Panc1 (cell line): ENCODE measurements around the gene NCKAP5. TPM values are rescaled to one million over a fixed set of nuclear protein-coding genes. Genes with fewer than 3 reads are reported as not detected.

ENCODE experiments used
- ATAC-seq: fragments of 200-7000 bp; cut with Tn5 transposase; 2 replicates; pipeline ENCODE4 v1.9.1; 2020; ENCODE audit warnings: mild to moderate bottlenecking, moderate library complexity
- BruUV-seq: library from RNA; stranded (reverse); fragments of 400-500 nt; replicated peaks from 2 replicates; lab custom pipeline; 2021; lab: Mats Ljungman, UMichigan
- CTCF ChIA-PET: fragments of 300-600 bp; sonication (Branson Sonifier 250); formaldehyde crosslinking; loops from one replicate; lab custom pipeline; 2022; ENCODE audit warnings: antibody characterized with exemption; lab: Charles Lee
- POLR2A ChIA-PET: fragments of 300-600 bp; sonication (Branson Sonifier 250); formaldehyde crosslinking; loops from one replicate; lab custom pipeline; 2022; ENCODE audit warnings: antibody characterized with exemption; lab: Charles Lee
- DNase-seq: peaks from one replicate; pipeline ENCODE4 v3.0.0-alpha.2; 2010; ENCODE audit warnings: low read depth, low spot score
- H3K27ac ChIP-seq: 2 replicates; pipeline ENCODE4 v1.5.1; 2011; ENCODE audit warnings: mild to moderate bottlenecking, low read length, inconsistent platforms
- H3K27me3 ChIP-seq: fragments of 200-500 bp; sonication (Bioruptor generic); 2 replicates; pipeline ENCODE4 v1.6.0; 2014; ENCODE audit warnings: low read length, inconsistent platforms; ENCODE audit not compliant: control insufficient read depth, insufficient read depth
- H3K36me3 ChIP-seq: fragments of 200-500 bp; sonication (Bioruptor generic); 2 replicates; pipeline ENCODE4 v1.5.1; 2014; ENCODE audit warnings: inconsistent platforms, mild to moderate bottlenecking, low read length, moderate library complexity; ENCODE audit not compliant: control insufficient read depth, insufficient read depth
- H3K4me1 ChIP-seq: 2 replicates; pipeline ENCODE4 v1.5.1; 2011; ENCODE audit warnings: inconsistent platforms, mild to moderate bottlenecking, low read length, moderate library complexity; ENCODE audit not compliant: control insufficient read depth, insufficient read depth
- H3K4me3 ChIP-seq, 2 experiments: 2 replicates each; pipeline ENCODE4 v1.5.1; 2011 to 2012; ENCODE audit warnings: low read depth in 2 of 2, low read length in 2 of 2, mild to moderate bottlenecking in 2 of 2, inconsistent platforms in 1 of 2, moderate library complexity in 1 of 2
- H3K9me3 ChIP-seq: fragments of 200-500 bp; sonication (Bioruptor generic); 2 replicates; pipeline ENCODE4 v1.5.1; 2014; ENCODE audit warnings: low read depth, mild to moderate bottlenecking, inconsistent platforms, low read length, moderate library complexity; ENCODE audit not compliant: control insufficient read depth, insufficient read depth
- CTCF ChIP-seq: fragments of 450-650 bp; IDR thresholded peaks from 2 replicates; pipeline ENCODE4 v1.5.1; 2017; ENCODE audit warnings: mild to moderate bottlenecking
- POLR2AphosphoS5 ChIP-seq: IDR thresholded peaks from 2 replicates; pipeline ENCODE4 v1.6.1; 2012; ENCODE audit warnings: mild to moderate bottlenecking, low read depth, low read length, moderate library complexity
- REST ChIP-seq, 2 experiments: IDR thresholded peaks; 2 replicates each; pipeline ENCODE4 v1.6.1; 2011 to 2012; ENCODE audit warnings: low read depth in 2 of 2, control low read depth in 1 of 2, low read length in 1 of 2, mild to moderate bottlenecking in 1 of 2, moderate library complexity in 1 of 2; ENCODE audit not compliant: insufficient read depth in 1 of 2
- SIN3A ChIP-seq: IDR thresholded peaks from 2 replicates; pipeline ENCODE4 v1.6.1; 2012; ENCODE audit warnings: low read depth, mild to moderate bottlenecking, low read length, moderate library complexity, borderline replicate concordance; ENCODE audit not compliant: insufficient read depth
- TCF7L2 ChIP-seq: IDR thresholded peaks from 2 replicates; pipeline ENCODE4 v1.6.1; 2011; ENCODE audit warnings: mild to moderate bottlenecking, low read depth, low read length, inconsistent platforms
- in situ Hi-C: cut with HindIII; loops from 2 replicates; pipeline ENCODE4 v1.10.0; 2016; ENCODE audit warnings: low sequenced_read_pairs, low pct_unique_long_range_greater_than_20kb
- intact Hi-C: fragments of 100-400 bp; cut with micrococcal nuclease; formaldehyde crosslinking; loops from one replicate; pipeline ENCODE4 v1.10.0; 2022; ENCODE audit not compliant: unreplicated experiment
- total RNA-seq: library from RNA; stranded (reverse); gene quantifications from one replicate; pipeline ENCODE4 v1.2.1, GENCODE V29; 2021; ENCODE audit not compliant: unreplicated experiment

Gene NCKAP5
- total RNA-seq, 1 experiment from 2014 or later, result 0.10 TPM

- TF ChIP-seq REST (IDR thresholded peaks at IDR 0.05; ENCODE audit: insufficient read depth in 1 of 2, low read depth in 2 of 2, low read length in 1 of 2), result no peak
- no peak for TF ChIP-seq SIN3A
- TF ChIP-seq POLR2AphosphoS5, result no peak
- TF ChIP-seq CTCF, result no peak
- no peak for TF ChIP-seq TCF7L2
- ATAC-seq (no peak), DNase-seq (no peak)
- H3K4me3 ChIP-seq, result no peak overlapping the region
- no peaks in the 10 kb centered on the region for H3K36me3 ChIP-seq
- no peak overlapping the region for H3K27ac ChIP-seq
- intact Hi-C loops, result no loop called here
- in situ Hi-C loops, result no loop called here
- ChIA-PET CTCF (no interaction called here), POLR2A (no interaction called here)
- no peaks in the 10 kb centered on the region for H3K27me3 ChIP-seq
- H3K4me1 ChIP-seq, result no peaks in the 10 kb centered on the region
- no TSS peak for BruUV-seq
- H3K9me3 ChIP-seq, result no peaks in the 10 kb centered on the region
Observed at GRCh38 chr2:133158024-133158423, 410.2 kb downstream of the NCKAP5 start.

- in situ Hi-C loops (no loop called here), intact Hi-C loops (no loop called here)
- Histone ChIP-seq H3K4me1 (no peaks in the 10 kb centered on the region), H3K36me3 (no peaks in the 10 kb centered on the region), H3K9me3 (no peaks in the 10 kb centered on the region), H3K4me3 (no peak overlapping the region), H3K27me3 (no peaks in the 10 kb centered on the region), H3K27ac (no peak overlapping the region)
- ChIA-PET POLR2A (no interaction called here), CTCF (no interaction called here)
- DNase-seq, result no peak
- TF ChIP-seq TCF7L2, result no peak
- TF ChIP-seq POLR2AphosphoS5, result no peak
- TF ChIP-seq CTCF, result no peak
- TF ChIP-seq REST (IDR thresholded peaks at IDR 0.05; ENCODE audit: insufficient read depth in 1 of 2, low read depth in 2 of 2, low read length in 1 of 2), result no peak
- no peak for TF ChIP-seq SIN3A
- no peak for ATAC-seq
- BruUV-seq, result no TSS peak
Observed at GRCh38 chr2:133157141-133157540, 411.1 kb downstream of the NCKAP5 start.
